AG09309 (cell line): ENCODE results near the gene SULT6B1.
A peak's percentile ranks its signal among the peaks of the same experiment; 100 is the strongest.

Experiments
- DNase-seq: peaks from one replicate; pipeline ENCODE4 v3.0.0-alpha.2; 2010; ENCODE audit warnings: low read depth
- H3K4me3 ChIP-seq: 2 replicates; pipeline ENCODE4 v1.5.1; 2011; ENCODE audit warnings: mild to moderate bottlenecking, low read depth, low read length, moderate library complexity; ENCODE audit not compliant: control insufficient read depth
- CTCF ChIP-seq: IDR thresholded peaks from 2 replicates; pipeline ENCODE4 v1.5.1; 2011; ENCODE audit warnings: mild to moderate bottlenecking, low read depth, low read length, inconsistent platforms; ENCODE audit not compliant: insufficient read depth, control insufficient read depth; ENCODE audit errors: missing control alignments

Gene SULT6B1

GRCh38 chr2:37192551-37192950 is 4.1 kb upstream of the SULT6B1 start:
- TF ChIP-seq CTCF, result no peak
- H3K4me3 ChIP-seq, result no peak overlapping the region
- DNase-seq, result no peak

- no peak for TF ChIP-seq CTCF
- no peak overlapping the region for H3K4me3 ChIP-seq
- DNase-seq, result no peak
Measured at GRCh38 chr2:37191747-37192146, 3.3 kb upstream of the SULT6B1 start.

GRCh38 chr2:37191253-37191652 is 2.8 kb upstream of the SULT6B1 start:
- no peak overlapping the region for H3K4me3 ChIP-seq
- TF ChIP-seq CTCF, result no peak
- no peak for DNase-seq

- no peak overlapping the region for H3K4me3 ChIP-seq
- DNase-seq, result no peak
- TF ChIP-seq CTCF, result no peak
Measured at GRCh38 chr2:37190290-37190689, 1.8 kb upstream of the SULT6B1 start.

GRCh38 chr2:37189452-37190153 is 1.1 kb upstream of the SULT6B1 start:
- TF ChIP-seq CTCF, result peak; percentile 13
- no peak overlapping the region for H3K4me3 ChIP-seq
- DNase-seq, result peak; percentile 67

GRCh38 chr2:37181726-37182684 is 6.5 kb downstream of the SULT6B1 start:
- no peak for TF ChIP-seq CTCF
- no peak overlapping the region for H3K4me3 ChIP-seq
- DNase-seq, result no peak
